Measurements from ENCODE around the gene KRTCAP3. TPM values are rescaled to one million over a fixed set of nuclear protein-coding genes. Genes with fewer than 3 reads are reported as not detected.

KRTCAP3 gene
- total and polyA plus RNA-seq, 9 of the 15 experiments (the other 6 are each of a cell fraction or from before 2014, with no cell fraction given): 0.24 to 1.4 (median 0.73) TPM

DNA sequence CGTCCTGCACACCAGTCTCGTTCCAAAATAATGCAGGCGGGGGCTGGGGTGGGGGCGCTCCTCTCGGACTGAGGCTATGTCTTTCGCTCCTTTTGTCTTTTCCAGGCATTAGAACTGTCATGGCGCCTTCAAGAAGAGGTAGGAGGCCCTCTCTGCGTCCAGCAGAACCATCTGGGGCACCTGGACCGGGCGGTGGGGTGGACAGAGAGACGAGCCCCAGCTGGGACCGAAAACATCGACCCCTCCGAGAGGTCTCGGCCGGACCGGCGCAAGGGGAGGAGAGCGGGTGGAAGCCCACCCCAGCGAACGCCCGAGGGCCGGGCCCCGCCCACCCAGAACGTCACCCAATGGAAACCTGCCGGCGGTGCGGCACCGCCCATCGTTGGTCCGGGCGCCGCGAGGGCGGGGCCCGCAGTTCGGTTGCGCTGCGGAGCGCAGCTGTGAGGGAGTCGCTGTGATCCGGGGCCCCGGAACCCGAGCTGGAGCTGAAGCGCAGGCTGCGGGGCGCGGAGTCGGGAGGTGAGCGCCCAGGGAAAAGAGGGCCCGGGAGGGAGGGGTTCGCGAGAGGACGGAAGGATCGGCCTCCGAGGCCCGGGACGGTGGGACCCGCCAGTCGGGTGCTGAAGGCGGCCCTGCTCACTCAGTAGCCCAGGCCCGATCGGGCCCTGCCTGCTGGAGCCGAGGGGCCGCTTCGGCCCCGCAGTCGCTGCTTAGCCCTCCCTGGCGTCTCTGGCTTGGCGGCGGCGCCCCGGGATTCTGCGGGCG, 13.8 kb upstream of the KRTCAP3 start, which contains the start of gene NRBP1 (continued):
- no peak for TF ChIP-seq E2F8 (IDR thresholded peaks at IDR 0.05; ENCODE audit: low read depth, partially characterized antibody)
- peak; percentile 36 for TF ChIP-seq NFYB (IDR thresholded peaks at IDR 0.05; ENCODE audit: extremely low read depth, insufficient read length)
- no peak for TF ChIP-seq ZNF212 (CRISPR knock-in tag; IDR thresholded peaks at IDR 0.05)
- peak; percentile 45; the same call in 1 of the 2 replicates for TF ChIP-seq FOXJ2 (tag; IDR thresholded peaks at IDR 0.05)
- no peak for TF ChIP-seq STAT5B (CRISPR knock-in tag; IDR thresholded peaks at IDR 0.05)
- peak; percentile 79; the same call in 1 of the 2 replicates for TF ChIP-seq GTF2E2 (tag; IDR thresholded peaks at IDR 0.05)
- TF ChIP-seq HDAC2 (IDR thresholded peaks at IDR 0.05): no peak
- no peak for TF ChIP-seq C11orf30 (IDR thresholded peaks at IDR 0.05; ENCODE audit: low read depth)
- TF ChIP-seq, protein P1, sequence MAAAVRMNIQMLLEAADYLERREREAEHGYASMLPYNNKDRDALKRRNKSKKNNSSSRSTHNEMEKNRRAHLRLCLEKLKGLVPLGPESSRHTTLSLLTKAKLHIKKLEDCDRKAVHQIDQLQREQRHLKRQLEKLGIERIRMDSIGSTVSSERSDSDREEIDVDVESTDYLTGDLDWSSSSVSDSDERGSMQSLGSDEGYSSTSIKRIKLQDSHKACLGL (CRISPR knock-in tag; IDR thresholded peaks at IDR 0.05; ENCODE audit: borderline replicate concordance, poor library complexity, severe bottlenecking): no peak
- peak; percentile 86 for TF ChIP-seq ATF7 (IDR thresholded peaks at IDR 0.05)
- TF ChIP-seq PHTF2 (CRISPR knock-in tag; IDR thresholded peaks at IDR 0.05): no peak
- TF ChIP-seq BCOR (IDR thresholded peaks at IDR 0.05): no peak
- TF ChIP-seq E2F6 (IDR thresholded peaks at IDR 0.05; ENCODE audit: borderline replicate concordance in 1 of 2, extremely low read depth in 1 of 2, insufficient read depth in 1 of 2, insufficient read length in 1 of 2, low read depth in 1 of 2, low read length in 1 of 2, poor library complexity in 1 of 2, severe bottlenecking in 1 of 2): peak in 1 of 2 experiments; percentile 9
- TF ChIP-seq HMGN3 (IDR thresholded peaks at IDR 0.05; ENCODE audit: borderline replicate concordance, extremely low read depth, insufficient read length, low read depth, low read length): peak; percentile 78
- TF ChIP-seq PRDM10 (IDR thresholded peaks at IDR 0.05; ENCODE audit: partially characterized antibody): peak; percentile 96
- no peak for TF ChIP-seq ZNF253 (CRISPR knock-in tag; conservative IDR thresholded peaks at IDR 0.05)
- no peak for TF ChIP-seq ZZZ3 (IDR thresholded peaks at IDR 0.05)
- TF ChIP-seq HMBOX1 (IDR thresholded peaks at IDR 0.05): no peak; the same call in 1 of the 2 replicates
